ENCODE measurements around the gene B4GALT3.

Gene B4GALT3

GRCh38 chr1:161180639-161181038, 3.3 kb upstream of the B4GALT3 start:
- TF ChIP-seq CTCF (conservative IDR thresholded peaks at IDR 0.05) (peak; percentile 36), ZFX (IDR thresholded peaks at IDR 0.05) (no peak)
- H3K27ac ChIP-seq = no peak overlapping the region

GRCh38 chr1:161179698-161180097, 2.4 kb upstream of the B4GALT3 start:
- H3K27ac ChIP-seq = no peak overlapping the region; the same call in 1 of the 2 replicates
- TF ChIP-seq CTCF (conservative IDR thresholded peaks at IDR 0.05) (no peak), ZFX (IDR thresholded peaks at IDR 0.05) (no peak)

- TF ChIP-seq ZFX (IDR thresholded peaks at IDR 0.05) (no peak), CTCF (conservative IDR thresholded peaks at IDR 0.05) (no peak)
- peak overlapping the region; percentile 84 for H3K27ac ChIP-seq
These were observed 583 bp upstream of the B4GALT3 start for GRCh38 chr1:161177936-161178244.

- no peak for TF ChIP-seq ZFX (IDR thresholded peaks at IDR 0.05)
- no peak for TF ChIP-seq CTCF (conservative IDR thresholded peaks at IDR 0.05)
- H3K27ac ChIP-seq = peak overlapping the region; percentile 84
These were observed 717 bp downstream of the B4GALT3 start for GRCh38 chr1:161176468-161177111.

GRCh38 chr1:161175771-161176453, 1.4 kb downstream of the B4GALT3 start:
- TF ChIP-seq CTCF (conservative IDR thresholded peaks at IDR 0.05) (no peak), ZFX (IDR thresholded peaks at IDR 0.05) (no peak)
- peak overlapping the region; percentile 84; the same call in 1 of the 2 replicates for H3K27ac ChIP-seq

GRCh38 chr1:161174911-161175310, 2.4 kb downstream of the B4GALT3 start:
- H3K27ac ChIP-seq = no peak overlapping the region
- no peak for TF ChIP-seq ZFX (IDR thresholded peaks at IDR 0.05)
- no peak for TF ChIP-seq CTCF (conservative IDR thresholded peaks at IDR 0.05)

- TF ChIP-seq CTCF (conservative IDR thresholded peaks at IDR 0.05) (no peak), ZFX (IDR thresholded peaks at IDR 0.05) (no peak)
- no peak overlapping the region for H3K27ac ChIP-seq
These were observed 3.6 kb downstream of the B4GALT3 start for GRCh38 chr1:161173711-161174110.
